PC-9 (cell line): ENCODE results near the gene ACSL6. TPM values are rescaled to one million over a fixed set of nuclear protein-coding genes. Genes with fewer than 3 reads are reported as not detected.

Experiments used
- BruUV-seq: library from RNA; stranded (reverse); fragments of 400-500 nt; replicated peaks from 2 replicates; lab custom pipeline; 2021; lab: Mats Ljungman, UMichigan
- CTCF ChIA-PET: fragments of 300-600 bp; sonication (Branson Sonifier 250); formaldehyde crosslinking; loops from one replicate; lab custom pipeline; 2022; ENCODE audit warnings: antibody characterized with exemption; lab: Charles Lee
- POLR2A ChIA-PET: fragments of 300-600 bp; sonication (Branson Sonifier 250); formaldehyde crosslinking; loops from one replicate; lab custom pipeline; 2022; ENCODE audit warnings: antibody characterized with exemption; ENCODE audit not compliant: unreplicated experiment; lab: Charles Lee
- DNase-seq, 2 experiments: peaks; one replicate each; pipeline versions ENCODE4 v3.0.0 to v3.0.0-alpha.2; 2015 to 2022; ENCODE audit warnings: mixed read lengths in 1 of 2
- H2AFZ ChIP-seq: fragments of 200-600 bp; sonication (generic); 2 replicates; pipeline ENCODE4 v1.8.1; 2017; ENCODE audit warnings: antibody characterized with exemption
- H3F3A ChIP-seq: fragments of 200-600 bp; sonication (generic); 2 replicates; pipeline ENCODE4 v1.8.1; 2017; ENCODE audit warnings: antibody characterized with exemption, mild to moderate bottlenecking, low read depth; ENCODE audit not compliant: insufficient read depth
- H3K27ac ChIP-seq: fragments of 200-600 bp; sonication (generic); 2 replicates; pipeline ENCODE4 v1.6.1; 2016; ENCODE audit warnings: mixed run types
- H3K27me3 ChIP-seq: fragments of 200-600 bp; sonication (generic); 2 replicates; pipeline ENCODE4 v1.6.1; 2016; ENCODE audit warnings: low read depth, mixed run types; ENCODE audit not compliant: insufficient read depth
- H3K36me3 ChIP-seq: fragments of 200-600 bp; sonication (generic); 2 replicates; pipeline ENCODE4 v1.6.1; 2016; ENCODE audit warnings: low read depth, mixed run types
- H3K4me1 ChIP-seq: fragments of 200-600 bp; sonication (generic); replicated peaks from 2 replicates; pipeline ENCODE4 v1.6.1; 2016; ENCODE audit warnings: mixed run types; ENCODE audit not compliant: insufficient read depth
- H3K4me2 ChIP-seq: fragments of 200-600 bp; sonication (generic); 2 replicates; pipeline ENCODE4 v1.6.1; 2017; ENCODE audit warnings: mixed run types
- H3K4me3 ChIP-seq: fragments of 200-600 bp; sonication (generic); 2 replicates; pipeline ENCODE4 v1.6.1; 2016; ENCODE audit warnings: mixed run types
- H3K79me2 ChIP-seq: fragments of 200-600 bp; sonication (generic); 2 replicates; pipeline ENCODE4 v1.6.1; 2017; ENCODE audit warnings: low read depth, mixed run types
- H3K9me2 ChIP-seq: fragments of 200-600 bp; sonication (generic); 2 replicates; pipeline ENCODE4 v1.8.1; 2017; ENCODE audit warnings: mild to moderate bottlenecking; ENCODE audit not compliant: insufficient read depth
- H3K9me3 ChIP-seq: fragments of 200-600 bp; sonication (generic); 2 replicates; pipeline ENCODE4 v1.8.1; 2016; ENCODE audit warnings: low read depth; ENCODE audit not compliant: insufficient read depth
- H4K20me1 ChIP-seq: fragments of 200-600 bp; sonication (generic); 2 replicates; pipeline ENCODE4 v1.8.1; 2017; ENCODE audit not compliant: insufficient read depth
- EZH2 ChIP-seq: fragments of 200-600 bp; sonication (generic); IDR thresholded peaks from 2 replicates; pipeline ENCODE4 v1.8.0; 2017; ENCODE audit warnings: antibody characterized with exemption, low read depth
- intact Hi-C: fragments of 100-400 bp; cut with micrococcal nuclease; formaldehyde crosslinking; loops from one replicate; pipeline ENCODE4 v1.10.0; 2022; ENCODE audit not compliant: unreplicated experiment
- total RNA-seq: library from RNA; stranded (reverse); gene quantifications from 2 replicates; pipeline ENCODE4 v1.2.3, GENCODE V29; 2021
- TF ChIP-seq, protein P1 (sequence below): fragments of 200-600 bp; sonication (generic); conservative IDR thresholded peaks from 2 replicates; pipeline ENCODE4 v1.6.1; 2017; ENCODE audit warnings: mixed run types, antibody characterized with exemption, mild to moderate bottlenecking, moderate library complexity

Gene ACSL6
- total RNA-seq, 1 experiment from 2014 or later, result not detected

DNA sequence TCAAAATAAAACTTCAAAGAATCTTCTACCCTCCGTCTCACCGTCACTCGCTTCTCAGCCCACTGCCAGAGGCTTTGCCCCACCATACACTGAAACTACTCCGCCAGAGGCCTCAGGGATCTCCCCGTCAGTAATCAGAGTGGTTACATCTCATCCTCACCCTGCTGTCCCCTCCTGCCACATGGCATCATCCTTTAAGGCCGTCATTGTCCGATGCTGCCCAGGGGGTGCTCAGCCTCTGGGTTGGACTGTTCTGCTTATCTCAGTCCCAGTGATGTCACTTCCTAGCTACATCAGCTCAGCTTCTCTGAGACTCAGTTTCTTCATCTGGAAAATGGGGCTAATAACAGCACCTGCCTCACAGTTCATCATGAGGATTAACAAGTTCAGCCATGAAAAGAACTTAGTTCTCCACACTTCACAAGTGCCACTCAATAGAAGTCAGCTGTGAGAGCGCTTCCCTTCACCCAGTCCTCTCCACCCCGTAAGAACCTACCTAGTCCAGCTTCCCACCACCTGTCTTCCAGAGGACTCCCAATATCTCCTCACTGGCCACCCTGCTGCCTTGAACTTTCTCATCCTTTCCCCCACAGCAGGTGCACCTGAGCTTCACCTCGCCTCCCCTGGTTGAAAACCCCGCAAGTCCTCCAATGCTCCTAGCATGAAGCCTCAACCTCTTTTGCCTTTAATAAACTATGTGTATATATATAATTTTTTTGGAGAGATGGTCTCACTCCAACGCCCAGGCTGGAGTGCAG lies 46.2 kb upstream of the ACSL6 start:
- ChIA-PET CTCF (interaction anchor here (0.6 kb wide), 1 partner anchor 133 kb away, joined by 4 read pairs; no protein-coding TSS in a partner anchor), POLR2A (no interaction called here)
- Histone ChIP-seq H3K4me1 (no peaks in the 10 kb centered on the region), H3F3A (no peaks in the 10 kb centered on the region), H3K9me3 (no peaks in the 10 kb centered on the region), H3K79me2 (no peaks in the 10 kb centered on the region), H3K27ac (no peak overlapping the region), H3K4me3 (no peak overlapping the region), H3K9me2 (no peaks in the 10 kb centered on the region), H4K20me1 (no peaks in the 10 kb centered on the region), H2AFZ (no peak overlapping the region), H3K27me3 (peaks cover under 1% of the 10 kb centered on the region; the same call in 1 of the 2 replicates), H3K36me3 (no peaks in the 10 kb centered on the region), H3K4me2 (no peak overlapping the region)
- no TSS peak for BruUV-seq
- no peak for DNase-seq
- TF ChIP-seq EZH2, result no peak
- intact Hi-C loops, result no loop called here

DNA sequence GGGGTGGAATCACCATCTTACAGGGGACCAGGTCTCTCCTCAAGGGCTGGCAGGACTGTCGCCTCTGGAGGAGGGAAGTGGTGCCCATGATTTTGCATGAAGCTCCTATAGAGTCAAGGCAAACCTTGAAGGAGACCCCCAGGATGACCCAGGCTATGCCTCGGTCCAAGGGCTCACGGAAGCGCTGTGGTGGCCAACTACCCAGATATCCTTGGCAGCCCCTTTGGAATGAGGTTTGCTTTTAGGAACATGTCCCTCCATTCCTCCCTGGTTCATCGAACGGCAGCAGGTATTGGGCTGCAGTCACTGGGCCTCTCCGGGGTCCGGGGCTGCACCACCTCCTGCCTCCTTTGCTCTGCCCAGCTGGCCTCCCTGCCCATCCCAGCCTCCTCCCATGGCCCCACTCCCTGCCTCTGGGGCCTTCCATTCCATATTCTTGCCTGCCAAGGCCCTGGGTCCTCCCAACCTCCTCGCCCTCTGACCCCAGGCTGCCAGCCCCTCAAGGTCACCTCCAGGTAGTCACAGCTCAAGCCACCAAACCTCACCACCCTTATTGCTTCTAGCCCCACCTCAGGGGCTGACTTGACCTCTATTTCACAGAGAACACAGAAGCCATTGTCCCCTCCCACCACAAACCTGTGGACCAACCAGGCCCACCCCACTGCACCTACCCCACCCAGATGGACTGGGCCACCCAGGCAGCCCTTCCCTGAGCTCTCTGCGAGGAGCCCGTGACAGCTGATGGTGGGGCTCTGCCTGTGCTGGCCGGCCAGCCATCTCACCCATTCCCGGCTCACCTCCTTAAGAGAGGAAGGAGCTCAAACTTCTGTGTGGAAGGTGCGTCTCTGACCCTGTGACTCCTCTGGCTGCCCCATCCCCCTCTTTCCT lies 45.4 kb upstream of the ACSL6 start:
- H3F3A ChIP-seq, result no peaks in the 10 kb centered on the region
- TF ChIP-seq EZH2, result no peak
- TF ChIP-seq, protein P1, sequence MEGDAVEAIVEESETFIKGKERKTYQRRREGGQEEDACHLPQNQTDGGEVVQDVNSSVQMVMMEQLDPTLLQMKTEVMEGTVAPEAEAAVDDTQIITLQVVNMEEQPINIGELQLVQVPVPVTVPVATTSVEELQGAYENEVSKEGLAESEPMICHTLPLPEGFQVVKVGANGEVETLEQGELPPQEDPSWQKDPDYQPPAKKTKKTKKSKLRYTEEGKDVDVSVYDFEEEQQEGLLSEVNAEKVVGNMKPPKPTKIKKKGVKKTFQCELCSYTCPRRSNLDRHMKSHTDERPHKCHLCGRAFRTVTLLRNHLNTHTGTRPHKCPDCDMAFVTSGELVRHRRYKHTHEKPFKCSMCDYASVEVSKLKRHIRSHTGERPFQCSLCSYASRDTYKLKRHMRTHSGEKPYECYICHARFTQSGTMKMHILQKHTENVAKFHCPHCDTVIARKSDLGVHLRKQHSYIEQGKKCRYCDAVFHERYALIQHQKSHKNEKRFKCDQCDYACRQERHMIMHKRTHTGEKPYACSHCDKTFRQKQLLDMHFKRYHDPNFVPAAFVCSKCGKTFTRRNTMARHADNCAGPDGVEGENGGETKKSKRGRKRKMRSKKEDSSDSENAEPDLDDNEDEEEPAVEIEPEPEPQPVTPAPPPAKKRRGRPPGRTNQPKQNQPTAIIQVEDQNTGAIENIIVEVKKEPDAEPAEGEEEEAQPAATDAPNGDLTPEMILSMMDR, result no peak
- no peak overlapping the region for H3K4me3 ChIP-seq
- no peak overlapping the region for H2AFZ ChIP-seq
- intact Hi-C loops, result no loop called here
- no peaks in the 10 kb centered on the region for H4K20me1 ChIP-seq
- no peaks in the 10 kb centered on the region for H3K36me3 ChIP-seq
- H3K4me1 ChIP-seq, result no peaks in the 10 kb centered on the region
- no peaks in the 10 kb centered on the region for H3K9me2 ChIP-seq
- DNase-seq, result no peak
- ChIA-PET POLR2A (no interaction called here), CTCF (interaction anchor here (0.5 to 0.6 kb wide), 2 partner anchors 78 to 134 kb away, joined by 4 read pairs; no protein-coding TSS in a partner anchor)
- BruUV-seq, result no TSS peak
- no peak overlapping the region for H3K27ac ChIP-seq
- peaks cover 4% of the 10 kb centered on the region; the same call in 1 of the 2 replicates for H3K27me3 ChIP-seq
- no peaks in the 10 kb centered on the region for H3K79me2 ChIP-seq
- H3K9me3 ChIP-seq, result no peaks in the 10 kb centered on the region
- no peak overlapping the region for H3K4me2 ChIP-seq

DNA sequence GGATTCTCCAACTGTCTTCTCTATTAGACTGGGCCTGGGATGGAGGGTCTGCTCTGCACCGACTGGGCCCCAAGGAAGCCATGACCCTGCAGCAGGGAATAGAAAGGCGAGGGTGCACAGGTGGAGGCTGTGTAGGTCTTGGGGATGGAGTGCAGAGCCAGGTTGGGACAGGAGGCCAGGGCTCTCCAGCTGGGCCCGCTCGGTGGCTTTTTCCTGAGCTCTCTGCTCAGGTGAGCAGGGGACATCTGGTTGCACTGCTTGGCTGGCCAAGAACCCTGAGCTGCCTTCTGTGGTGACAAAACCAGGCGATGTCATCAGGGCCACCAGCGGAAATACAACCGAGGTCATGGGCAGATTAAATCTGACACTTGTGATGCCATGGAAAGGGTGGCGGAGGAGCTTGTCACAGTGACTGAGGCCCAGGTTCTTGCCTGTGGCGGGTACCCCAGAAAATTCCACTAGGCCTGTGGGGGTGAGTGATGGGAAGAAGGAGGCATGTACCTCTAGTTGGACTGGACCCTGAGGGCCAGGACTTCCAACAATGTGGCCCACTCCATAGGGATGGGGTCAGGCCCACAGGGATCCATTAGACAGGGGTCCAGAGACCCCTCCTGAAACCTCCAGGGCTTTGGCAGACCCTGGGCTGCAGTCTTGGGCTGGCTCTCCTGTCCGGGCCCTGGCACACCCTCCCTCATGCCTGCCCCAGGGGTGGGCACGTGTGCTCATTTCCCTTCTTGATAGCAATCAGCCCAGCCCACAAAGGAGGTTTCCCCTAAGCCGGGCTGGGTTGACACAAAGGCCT lies 44.6 kb upstream of the ACSL6 start:
- Histone ChIP-seq H4K20me1 (no peaks in the 10 kb centered on the region), H3K27ac (no peak overlapping the region), H3K4me2 (no peak overlapping the region), H3K27me3 (peaks cover 6% of the 10 kb centered on the region; the same call in 1 of the 2 replicates), H3K36me3 (no peaks in the 10 kb centered on the region), H3F3A (no peaks in the 10 kb centered on the region), H3K9me3 (no peaks in the 10 kb centered on the region), H2AFZ (no peak overlapping the region), H3K79me2 (no peaks in the 10 kb centered on the region), H3K4me3 (no peak overlapping the region), H3K9me2 (no peaks in the 10 kb centered on the region), H3K4me1 (no peaks in the 10 kb centered on the region)
- intact Hi-C loops, result no loop called here
- BruUV-seq, result no TSS peak
- no peak for DNase-seq
- ChIA-PET POLR2A (interaction anchor here (0.7 kb wide), 1 partner anchor 605 kb away, joined by 5 read pairs; no protein-coding TSS in a partner anchor), CTCF (no interaction called here)
- TF ChIP-seq EZH2, result no peak
- TF ChIP-seq, protein P1, result no peak
